NCI-H748 (cell line): ENCODE results near the gene ENPP3.

ENCODE experiments used
- DNase-seq: peaks from one replicate; lab custom pipeline; 2025; ENCODE audit not compliant: unreplicated experiment; lab: John Stamatoyannopoulos, UW

Gene ENPP3

GRCh38 chr6:131792091-131792496 is 155.0 kb downstream of the ENPP3 start:
- no peak for DNase-seq

- DNase-seq, result no peak
These were observed 158.3 kb downstream of the ENPP3 start for GRCh38 chr6:131795366-131795765.
